Endothelial cell of umbilical vein (primary cell): ENCODE measurements around the gene C10orf143. TPM values are rescaled to one million over a fixed set of nuclear protein-coding genes. Genes with fewer than 3 reads are reported as not detected.

Source experiments
- BruUV-seq: library from RNA; stranded (reverse); fragments of 400-500 nt; replicated peaks from 2 replicates; lab custom pipeline; 2021; lab: Mats Ljungman, UMichigan
- CTCF ChIA-PET: fragments of 300-600, 350-600 bp; sonication (Branson Sonifier 250); formaldehyde crosslinking; loops from one replicate; lab custom pipeline; 2021; ENCODE audit warnings: antibody characterized with exemption, inconsistent platforms; lab: Charles Lee
- POLR2A ChIA-PET: fragments of 300-600, 350-600 bp; sonication (Branson Sonifier 250); formaldehyde crosslinking; loops from one replicate; lab custom pipeline; 2021; ENCODE audit warnings: antibody characterized with exemption, inconsistent platforms; lab: Charles Lee
- DNase-seq: peaks from one replicate; pipeline ENCODE4 v3.0.0-alpha.2; 2011; ENCODE audit warnings: low read depth, low spot score
- FAIRE-seq: peaks from 2 replicates; lab custom pipeline; 2011; peaks lifted over from hg19 to GRCh38; lab: Jason Lieb, UNC
- H2AFZ ChIP-seq: 2 replicates; pipeline ENCODE4 v1.6.0; 2012; ENCODE audit warnings: low read depth, low read length, control low read depth, inconsistent platforms
- H3K27ac ChIP-seq: 2 replicates; pipeline ENCODE4 v1.5.1; 2011; ENCODE audit warnings: low read depth, mild to moderate bottlenecking, control low read depth, low read length, moderate library complexity; ENCODE audit not compliant: insufficient read depth
- H3K27me3 ChIP-seq, 2 experiments: 2 replicates each; pipeline versions ENCODE4 v1.6.0 to v1.6.1; 2011; ENCODE audit warnings: low read length in 2 of 2, mixed read lengths in 1 of 2; ENCODE audit not compliant: control insufficient read depth in 2 of 2, insufficient read depth in 2 of 2
- H3K36me3 ChIP-seq, 2 experiments: 2 replicates in 1 of 2; 3 replicates in 1 of 2; pipeline ENCODE4 v1.5.1; 2011; ENCODE audit warnings: low read length in 2 of 2, mild to moderate bottlenecking in 1 of 2, moderate library complexity in 1 of 2; ENCODE audit not compliant: control insufficient read depth in 2 of 2, insufficient read depth in 2 of 2; ENCODE audit errors: extremely low read depth in 1 of 2
- H3K4me1 ChIP-seq: 3 replicates; pipeline ENCODE4 v1.5.1; 2011; ENCODE audit warnings: mild to moderate bottlenecking, low read length; ENCODE audit not compliant: control insufficient read depth, insufficient read depth; ENCODE audit errors: extremely low read depth
- H3K4me2 ChIP-seq: 2 replicates; pipeline ENCODE4 v1.6.1; 2011; ENCODE audit warnings: low read length, control low read depth, mixed read lengths; ENCODE audit not compliant: insufficient read depth
- H3K4me3 ChIP-seq, 3 experiments: fragments of 200-600 bp in 1 of 3; sonication (generic), shearing (Covaris generic) in 1 of 3; replicated peaks in 1 of 3; 2 replicates each; pipeline ENCODE4 v1.5.1; 2011 to 2016; ENCODE audit warnings: control low read depth in 3 of 3, low read length in 3 of 3, mild to moderate bottlenecking in 2 of 3, inconsistent platforms in 1 of 3, low read depth in 1 of 3, moderate library complexity in 1 of 3; ENCODE audit not compliant: insufficient read depth in 1 of 3
- H3K79me2 ChIP-seq: 2 replicates; pipeline ENCODE4 v1.6.0; 2012; ENCODE audit warnings: low read length, inconsistent platforms; ENCODE audit not compliant: control insufficient read depth, insufficient read depth
- H3K9ac ChIP-seq: replicated peaks from 2 replicates; pipeline ENCODE3; 2011; ENCODE audit warnings: low read length, control low read depth; ENCODE audit not compliant: insufficient read depth; ENCODE audit errors: extremely low read depth
- H3K9me1 ChIP-seq: replicated peaks from 3 replicates; pipeline ENCODE4 v1.6.0; 2011; ENCODE audit warnings: mild to moderate bottlenecking, low read length; ENCODE audit not compliant: control insufficient read depth, insufficient read depth; ENCODE audit errors: extremely low read depth
- H3K9me3 ChIP-seq: replicated peaks from 2 replicates; pipeline ENCODE4 v1.5.1; 2012; ENCODE audit warnings: low read length, inconsistent platforms; ENCODE audit not compliant: control insufficient read depth, insufficient read depth
- H4K20me1 ChIP-seq: replicated peaks from 2 replicates; pipeline ENCODE3; 2011; ENCODE audit warnings: mild to moderate bottlenecking, low read length; ENCODE audit not compliant: control insufficient read depth, insufficient read depth; ENCODE audit errors: extremely low read depth
- CTCF ChIP-seq, 2 donors: IDR thresholded peaks; 1 replicate in 1 of 2; 2 replicates in 1 of 2; pipeline ENCODE4 v1.5.1; 2011; ENCODE audit warnings: low read length in 2 of 2, mild to moderate bottlenecking in 2 of 2, moderate library complexity in 2 of 2, control low read depth in 1 of 2, inconsistent platforms in 1 of 2, low read depth in 1 of 2; ENCODE audit not compliant: insufficient read depth in 1 of 2; ENCODE audit errors: extremely low read depth in 1 of 2
- EZH2 ChIP-seq: IDR thresholded peaks from 2 replicates; pipeline ENCODE4 v1.6.1; 2012; ENCODE audit warnings: borderline replicate concordance, low read depth, mild to moderate bottlenecking, moderate library complexity, low read length, inconsistent platforms; ENCODE audit not compliant: severe bottlenecking
- FOS ChIP-seq: IDR thresholded peaks from 2 replicates; pipeline ENCODE4 v1.6.1; 2011; ENCODE audit warnings: mild to moderate bottlenecking, low read length, moderate library complexity, borderline replicate concordance; ENCODE audit not compliant: insufficient read depth
- GATA2 ChIP-seq: IDR thresholded peaks from 2 replicates; pipeline ENCODE4 v1.7.0; 2011; ENCODE audit warnings: low read depth, mild to moderate bottlenecking, moderate library complexity, mixed read lengths, low read length; ENCODE audit not compliant: insufficient read length, insufficient read depth
- JUN ChIP-seq: IDR thresholded peaks from 2 replicates; pipeline ENCODE4 v1.6.1; 2011; ENCODE audit warnings: borderline replicate concordance, low read depth; ENCODE audit not compliant: insufficient read length, insufficient read depth
- MAX ChIP-seq: IDR thresholded peaks from 2 replicates; pipeline ENCODE4 v1.6.1; 2011; ENCODE audit not compliant: insufficient read depth, insufficient read length
- MYC ChIP-seq: IDR thresholded peaks from one replicate; pipeline ENCODE4 v1.6.1; 2011; ENCODE audit warnings: mild to moderate bottlenecking, low read depth, low read length
- POLR2A ChIP-seq: IDR thresholded peaks from 2 replicates; pipeline ENCODE4 v1.6.1; 2012; ENCODE audit warnings: low read depth, mild to moderate bottlenecking, control low read depth, low read length
- POLR2AphosphoS5 ChIP-seq: IDR thresholded peaks from 2 replicates; pipeline ENCODE4 v1.6.1; 2012; ENCODE audit warnings: low read depth, mild to moderate bottlenecking, control low read depth, low read length, moderate library complexity; ENCODE audit not compliant: insufficient read depth
- dilution Hi-C: fragments of 300-500 bp; cut with MboI; formaldehyde crosslinking; loops from one replicate; pipeline ENCODE4 v1.15.0; 2019; ENCODE audit warnings: low sequenced_read_pairs; ENCODE audit not compliant: extremely low pct_ligation_motif_present
- intact Hi-C: fragments of 100-400 bp; cut with micrococcal nuclease; formaldehyde crosslinking; loops from one replicate; pipeline ENCODE4 v1.10.0; 2022
- polyA plus RNA-seq, 4 experiments: library from polyadenylated mRNA; depleted of rRNA in 3 of 4; stranded (reverse) in 3 of 4; unstranded in 1 of 4; fragments of >200 nt; gene quantifications; 2 replicates each; pipeline versions ENCODE4 v1.2.1 to v1.2.3, GENCODE V29; 2011 to 2012; ENCODE audit warnings: missing spikeins in 1 of 4
- total RNA-seq: library from RNA; stranded (reverse); gene quantifications from 2 replicates; pipeline ENCODE4 v1.2.3, GENCODE V29; 2021

The C10orf143 gene
- total and polyA plus RNA-seq, 2 donors (not counting 3 experiments of a cell fraction or from before 2014, with no cell fraction given): 0.26 to 0.44 TPM

GRCh38 chr10:130042381-130042780, 68.2 kb downstream of the C10orf143 start:
- no peak overlapping the region for H3K4me2 ChIP-seq
- no TSS peak for BruUV-seq
- no peaks in the 10 kb centered on the region for H3K4me1 ChIP-seq
- no peak overlapping the region for H3K9ac ChIP-seq
- no peaks in the 10 kb centered on the region for H3K9me1 ChIP-seq
- no peaks in the 10 kb centered on the region for H4K20me1 ChIP-seq
- FAIRE-seq (no peak), DNase-seq (no peak)
- H3K27ac ChIP-seq: no peak overlapping the region
- H3K36me3 ChIP-seq: no peaks in the 10 kb centered on the region
- no peaks in the 10 kb centered on the region for H3K27me3 ChIP-seq
- H3K9me3 ChIP-seq: no peaks in the 10 kb centered on the region
- POLR2A ChIA-PET: no interaction called here
- H3K79me2 ChIP-seq: no peaks in the 10 kb centered on the region
- no peak overlapping the region for H2AFZ ChIP-seq
- dilution Hi-C loops (no loop called here), intact Hi-C loops (no loop called here)
- no peak overlapping the region for H3K4me3 ChIP-seq
- CTCF ChIA-PET: no interaction called here
- no peak for TF ChIP-seq EZH2
- no peak for TF ChIP-seq POLR2AphosphoS5
- no peak for TF ChIP-seq POLR2A
- no peak for TF ChIP-seq JUN
- TF ChIP-seq GATA2: no peak
- TF ChIP-seq CTCF (IDR thresholded peaks at IDR 0.05; ENCODE audit: extremely low read depth in 1 of 2, insufficient read depth in 1 of 2, low read depth in 1 of 2, low read length in 2 of 2): no peak
- no peak for TF ChIP-seq MYC
- TF ChIP-seq FOS: no peak
- no peak for TF ChIP-seq MAX
